Erythroblast (primary cell): ENCODE results near the gene BFAR.
"Not testable (repeated sequence)": the region's sequence is repeated elsewhere in the genome, so short reads cannot be mapped to it uniquely, and the experiment has no call there.

Source experiments
- DNase-seq, 2 experiments: peaks; one replicate each; lab custom pipeline; 2025; lab: John Stamatoyannopoulos, UW
- GATA1 ChIP-seq: IDR thresholded peaks from 2 replicates; pipeline ENCODE4 v1.6.1; 2011; ENCODE audit warnings: low read depth, mild to moderate bottlenecking, control low read depth, low read length, moderate library complexity
- POLR2A ChIP-seq: IDR thresholded peaks from 2 replicates; pipeline ENCODE4 v1.6.1; 2011; ENCODE audit warnings: mild to moderate bottlenecking, low read length

Gene BFAR

DNA sequence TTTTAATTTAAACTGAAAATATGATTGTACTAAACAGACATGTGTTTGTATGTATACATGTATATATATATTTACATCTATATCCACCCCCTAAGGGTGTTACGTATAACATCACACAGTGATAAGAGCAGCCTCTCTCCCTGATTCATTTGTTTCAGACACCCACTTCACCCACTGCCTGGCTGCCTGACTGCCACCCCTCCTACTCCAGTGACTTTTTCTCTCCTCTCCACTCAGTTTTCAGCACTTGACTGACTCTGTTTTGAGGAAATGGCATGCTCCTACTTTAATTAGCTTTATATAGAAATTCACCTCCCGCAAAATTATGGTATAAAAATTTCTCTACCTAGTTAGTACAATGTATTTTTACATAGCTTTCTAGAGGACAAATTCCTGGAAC lies 20.0 kb downstream of the BFAR start:
- no peak for DNase-seq
- TF ChIP-seq GATA1 (no peak), POLR2A (no peak)

DNA sequence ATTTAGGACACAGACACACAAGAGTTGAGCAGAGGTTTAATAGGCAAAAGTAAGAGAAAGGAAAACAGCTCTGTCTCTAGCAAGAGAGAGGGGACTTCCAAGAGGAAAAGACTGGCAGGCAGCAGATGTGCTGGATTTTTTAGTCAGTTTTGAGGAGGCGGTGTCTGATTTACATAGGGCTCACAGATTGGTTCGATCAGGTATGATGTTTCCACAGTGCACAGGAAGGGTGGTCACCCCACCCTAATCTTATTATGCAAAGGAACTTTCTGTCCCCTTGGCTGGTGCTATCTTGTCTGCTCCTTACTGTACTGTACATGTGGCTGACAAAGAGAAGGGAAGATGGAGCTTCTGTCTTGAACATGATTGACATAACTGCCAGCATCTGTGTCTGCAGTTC lies 25.3 kb downstream of the BFAR start:
- TF ChIP-seq GATA1 (no peak), POLR2A (peak; percentile 76)
- peak in 1 of 2 experiments; percentile 13 for DNase-seq

- DNase-seq = no peak
- TF ChIP-seq GATA1 (no peak), POLR2A (no peak)
These were observed 34.9 kb downstream of the BFAR start for GRCh38 chr16:14667347-14668266.

DNA sequence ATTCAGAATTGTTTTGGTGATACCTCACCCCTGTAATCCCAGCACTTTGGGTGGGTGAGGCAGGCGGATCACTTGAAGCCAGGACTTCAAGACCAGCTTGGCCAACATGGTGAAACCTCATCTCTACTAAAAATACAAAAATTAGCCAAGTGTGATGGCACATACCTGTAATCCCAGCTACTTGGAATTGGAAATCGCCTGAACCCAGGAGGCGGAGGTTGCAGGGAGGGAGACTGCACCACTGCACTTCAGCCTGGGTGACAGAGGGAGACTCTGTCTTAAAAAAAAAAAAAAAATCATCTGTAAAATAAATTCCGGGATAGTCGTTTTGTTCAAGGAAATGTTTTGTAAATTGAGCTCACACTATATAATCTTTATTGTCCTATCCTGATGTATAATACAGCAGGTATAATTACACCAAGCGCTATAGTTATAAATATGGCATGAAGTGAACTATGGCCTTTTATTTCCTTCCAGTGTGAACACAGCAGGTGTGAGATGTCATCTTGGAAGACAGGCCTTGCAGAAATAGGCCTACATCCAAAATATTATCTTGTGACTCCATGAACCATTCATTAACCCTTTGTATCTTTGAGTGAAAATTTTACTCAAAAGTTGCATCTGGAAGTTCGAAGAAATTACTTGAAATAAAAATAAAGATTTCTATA lies 35.9 kb downstream of the BFAR start:
- no peak for DNase-seq
- TF ChIP-seq POLR2A = no peak
- TF ChIP-seq GATA1 = no peak

DNA sequence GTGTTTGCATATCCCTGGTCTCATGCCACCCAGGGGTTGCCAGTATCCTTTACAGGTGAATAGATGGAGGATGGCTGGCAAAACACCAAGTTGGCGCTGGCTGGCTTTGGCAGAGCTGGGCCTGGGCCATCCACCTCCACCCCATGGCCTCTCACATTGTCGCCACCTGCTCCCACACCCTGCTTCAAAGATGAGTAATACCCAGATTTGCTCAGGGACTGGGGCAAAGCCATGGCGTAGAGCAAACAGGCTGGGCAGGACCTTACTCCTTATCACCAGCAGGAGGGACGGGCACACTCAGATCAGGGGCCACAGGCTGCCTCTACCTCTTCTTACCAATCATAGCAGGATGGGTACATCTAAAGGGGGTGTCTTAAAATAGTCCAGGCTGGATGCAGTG lies 37.0 kb downstream of the BFAR start:
- DNase-seq = no peak
- no peak for TF ChIP-seq GATA1

DNA sequence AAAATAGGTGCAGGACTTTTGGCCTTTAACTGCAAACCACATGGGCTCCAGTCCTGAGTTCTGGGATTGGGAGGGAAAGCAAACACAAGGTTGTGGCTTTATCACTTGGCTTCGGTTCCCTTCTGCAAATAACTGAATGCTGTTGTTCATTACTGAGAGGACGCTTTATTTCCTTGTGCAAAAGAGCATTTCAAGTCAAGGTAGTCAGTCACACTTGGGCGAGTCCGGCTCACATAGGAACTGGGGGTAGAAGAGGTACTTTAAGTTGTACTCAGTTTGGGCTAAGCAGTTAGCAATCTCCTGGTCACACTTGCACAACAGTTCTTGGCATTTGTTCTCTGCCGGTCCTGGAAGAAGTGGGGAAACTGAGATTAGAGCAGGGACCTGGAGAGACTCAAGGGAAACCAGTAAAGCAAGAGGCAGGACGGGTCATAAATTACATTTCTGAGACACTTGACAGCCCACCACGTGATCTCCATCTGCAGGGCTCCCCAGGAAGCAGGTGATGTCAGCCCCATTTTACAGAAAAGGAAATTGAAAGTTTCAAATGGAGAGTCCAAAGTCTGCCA lies 39.7 kb downstream of the BFAR start:
- TF ChIP-seq GATA1 = no peak
- DNase-seq = no peak

- DNase-seq = no peak
- TF ChIP-seq POLR2A = no peak
- TF ChIP-seq GATA1 = no peak
These were observed 43.9 kb downstream of the BFAR start for GRCh38 chr16:14676633-14677032.

- DNase-seq = no peak
- TF ChIP-seq POLR2A (no peak), GATA1 (no peak)
These were observed 44.9 kb downstream of the BFAR start for GRCh38 chr16:14677627-14678026.

DNA sequence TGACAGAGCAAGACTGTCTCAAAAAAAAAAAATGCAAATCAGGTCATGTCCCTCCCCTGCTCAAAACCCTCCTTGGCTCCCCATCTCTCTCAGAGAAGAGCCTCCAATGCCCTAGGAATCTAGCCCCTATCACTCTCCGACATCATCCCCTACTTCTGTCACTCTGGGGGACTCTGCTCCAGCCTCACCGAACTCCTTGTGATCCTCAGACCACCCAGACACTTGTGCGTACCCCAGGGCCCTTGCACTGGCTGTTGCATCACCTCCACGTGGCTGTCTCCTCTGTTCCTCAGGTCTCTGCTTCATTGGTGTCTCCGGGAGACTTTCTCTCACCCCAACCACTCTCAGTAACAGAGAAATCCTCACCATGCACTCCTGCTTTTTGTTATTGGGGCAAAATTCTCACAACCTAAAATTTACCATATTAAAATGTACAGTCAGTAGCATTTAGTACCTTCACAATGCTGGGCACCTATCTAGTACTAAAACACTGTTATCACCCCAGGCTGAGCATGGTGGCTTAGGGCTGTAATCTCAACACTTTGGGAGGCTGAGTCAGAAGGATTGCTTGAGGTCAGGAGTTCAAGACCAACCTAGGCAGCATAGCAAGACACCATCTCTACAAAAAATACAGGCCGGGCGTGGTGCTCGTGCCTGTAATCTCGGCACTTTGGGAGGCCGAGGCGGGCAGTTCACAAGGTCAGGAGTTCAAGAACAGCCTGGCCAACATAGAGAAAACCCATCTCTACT lies 46.2 kb downstream of the BFAR start:
- no peak for DNase-seq
- TF ChIP-seq POLR2A (no peak), GATA1 (no peak)

DNA sequence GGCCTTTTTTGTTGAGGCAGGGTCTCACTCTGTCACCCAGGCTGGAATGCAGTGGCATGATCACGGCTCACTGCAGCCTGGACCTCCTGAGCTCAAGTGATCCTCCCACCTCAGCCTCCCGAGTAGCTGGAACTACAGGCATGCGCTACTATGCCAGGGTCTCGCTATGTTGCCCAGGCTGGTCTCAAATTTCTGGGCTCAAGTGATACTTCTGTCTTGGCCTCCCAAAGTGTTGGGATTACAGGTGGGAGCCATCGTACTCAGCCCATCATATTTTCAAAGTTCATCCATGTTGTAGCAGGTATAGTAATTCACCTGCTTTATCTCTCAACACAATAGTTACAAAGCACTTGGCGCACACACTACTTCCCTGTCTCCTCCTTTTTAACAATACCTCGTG lies 47.6 kb downstream of the BFAR start:
- not testable (repeated sequence) for DNase-seq

- TF ChIP-seq GATA1 (no peak), POLR2A (no peak)
- no peak for DNase-seq
These were observed 48.4 kb downstream of the BFAR start for GRCh38 chr16:14681115-14681514.

- no peak for TF ChIP-seq GATA1
- TF ChIP-seq POLR2A = no peak
- DNase-seq = no peak
These were observed 49.4 kb downstream of the BFAR start for GRCh38 chr16:14682121-14682520.

DNA sequence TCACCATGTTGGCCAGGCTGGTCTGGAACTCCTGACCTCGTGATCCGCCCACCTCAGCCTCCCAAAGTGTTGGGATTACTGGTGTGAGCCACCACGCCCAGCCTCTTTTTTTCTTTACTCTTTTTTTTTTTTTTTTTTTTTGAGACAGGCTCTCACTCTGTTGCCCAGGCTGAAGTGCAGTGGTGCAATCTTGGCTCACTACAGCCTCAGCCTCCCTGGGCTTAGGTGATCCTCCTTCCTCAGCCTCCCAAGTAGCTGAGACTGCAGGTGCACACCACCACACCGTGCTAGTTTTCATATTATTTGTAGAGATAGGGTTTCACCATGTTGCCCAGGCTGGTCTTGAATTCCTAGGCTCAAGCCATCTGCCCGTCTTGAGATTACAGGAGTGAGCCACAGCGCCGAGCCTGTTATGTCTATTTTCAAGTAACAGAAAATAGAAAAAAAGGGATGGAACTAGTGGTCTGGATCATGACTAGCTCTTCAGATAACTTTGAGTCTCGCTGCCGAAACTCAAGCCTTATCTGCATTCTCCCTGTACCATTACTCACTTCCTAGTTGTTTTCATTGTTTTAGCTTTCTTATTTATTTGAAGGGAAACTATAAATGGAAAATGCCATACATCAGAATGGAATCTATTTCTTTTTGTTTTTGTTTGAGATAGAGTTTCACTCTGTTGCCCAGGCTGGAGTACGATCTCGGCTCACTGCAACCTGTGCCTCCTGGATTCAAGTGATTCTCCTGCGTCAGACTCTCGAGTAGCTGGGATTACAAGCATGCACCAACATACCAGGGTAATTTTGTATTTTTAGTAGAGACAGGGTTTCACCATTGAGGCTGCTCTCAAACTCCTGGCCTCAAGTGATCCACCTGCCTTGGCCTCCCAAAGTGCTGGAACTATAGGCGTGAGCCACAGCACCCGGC lies 53.4 kb downstream of the BFAR start:
- DNase-seq = not testable (repeated sequence)

DNA sequence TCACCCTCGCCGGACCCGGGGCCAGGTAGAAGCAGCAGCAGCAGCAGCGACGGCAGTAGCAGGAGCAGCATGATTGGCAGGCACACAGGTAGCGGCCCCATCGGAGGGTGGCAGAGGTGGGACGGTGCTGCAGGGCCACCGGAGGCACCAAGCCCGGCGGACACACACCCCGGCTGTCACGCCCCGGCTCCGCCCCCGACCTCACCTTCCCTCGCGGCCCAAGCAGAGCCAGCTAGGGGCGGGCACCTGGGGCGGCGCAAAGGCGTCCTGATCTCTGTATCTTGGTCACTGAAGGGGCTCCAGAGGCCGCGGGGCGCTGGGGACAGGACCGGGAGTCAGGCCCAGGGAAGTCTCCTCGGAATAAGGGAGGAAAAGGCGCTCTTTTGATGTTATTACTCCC lies 61.4 kb downstream of the BFAR start, which contains the start of gene PLA2G10:
PLA2G10 (minus strand) TSS at position 180 of the 400 bp plus-strand sequence; CDS start at position 101, 79 bp downstream.
- not testable (repeated sequence) for DNase-seq

DNA sequence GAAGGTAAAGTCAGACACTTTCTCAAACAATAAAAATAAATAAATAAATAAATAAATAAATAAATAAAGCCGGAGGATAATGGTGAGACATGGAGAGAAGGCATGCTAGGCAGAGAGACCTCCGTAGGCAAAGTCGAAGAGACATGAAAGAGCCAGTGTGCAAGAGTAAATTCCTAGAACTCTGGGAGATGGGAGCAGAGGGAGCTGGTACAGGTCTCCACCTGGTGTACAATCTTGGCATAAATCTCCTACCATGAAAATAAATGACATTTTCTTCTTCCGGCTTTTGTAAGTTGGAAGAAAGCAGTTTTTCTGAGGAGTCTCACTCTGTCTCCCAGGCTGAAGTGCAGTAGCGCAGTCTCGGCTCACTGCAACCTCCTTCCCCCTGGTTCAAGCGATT lies 69.1 kb downstream of the BFAR start:
- not testable (repeated sequence) for DNase-seq

GRCh38 chr16:14702672-14703071 lies 69.9 kb downstream of the BFAR start:
- not testable (repeated sequence) for DNase-seq

- not testable (repeated sequence) for DNase-seq
These were observed 70.6 kb downstream of the BFAR start, which contains the start of gene NPIPA3 for GRCh38 chr16:14703156-14704011. Gene NPIPA3 (plus strand): TSS chr16:14703411. CDS start chr16:14708944, 5,533 bp downstream.
